Peyer's patch (tissue), 4 donors: ENCODE measurements around the gene MYH10. TPM values are rescaled to one million over a fixed set of nuclear protein-coding genes. Genes with fewer than 3 reads are reported as not detected.

Source experiments
- DNase-seq, 3 donors: peaks; one replicate each; pipeline ENCODE4 v3.0.0-alpha.2; 2017 to 2019
- H3K27ac ChIP-seq, 4 donors: fragments of 200-600 bp; sonication (generic); one replicate each; pipeline ENCODE4 v1.5.1; 2016 to 2019
- H3K27me3 ChIP-seq, 2 donors: fragments of 200-600 bp; sonication (generic); one replicate each; pipeline ENCODE4 v1.5.1; 2019
- H3K36me3 ChIP-seq, 3 donors: fragments of 200-600 bp; sonication (generic); one replicate each; pipeline ENCODE4 v1.5.1; 2016 to 2019
- H3K4me1 ChIP-seq, 4 donors: fragments of 200-600 bp; sonication (generic); one replicate each; pipeline ENCODE4 v1.5.1; 2016 to 2019
- H3K4me3 ChIP-seq, 4 donors: fragments of 200-600 bp; sonication (generic); 1 replicate in 3 of 4; 2 replicates in 1 of 4; pipeline ENCODE4 v1.5.1; 2016 to 2019; ENCODE audit warnings: mild to moderate bottlenecking in 1 of 4
- H3K9me3 ChIP-seq, 4 donors: fragments of 200-600 bp; sonication (generic); one replicate each; pipeline ENCODE4 v1.5.1; 2016 to 2019; ENCODE audit warnings: mild to moderate bottlenecking in 1 of 4
- CTCF ChIP-seq, 6 experiments: fragments of 450-650 bp in 4 of 6; fragments of 200-600 bp in 2 of 6; sonication (generic) in 1 of 6; IDR thresholded peaks; one replicate each; pipeline ENCODE4 v1.5.1; 2017 to 2019; ENCODE audit warnings: antibody characterized with exemption in 6 of 6, mild to moderate bottlenecking in 3 of 6, moderate library complexity in 1 of 6
- POLR2A ChIP-seq, 2 donors: fragments of 450-650 bp; IDR thresholded peaks; one replicate each; pipeline ENCODE4 v1.5.1; 2017; ENCODE audit warnings: antibody characterized with exemption in 2 of 2, mild to moderate bottlenecking in 2 of 2, moderate library complexity in 2 of 2
- total RNA-seq, 4 donors: library from RNA; depleted of rRNA; stranded (reverse); fragments of >200 nt; gene quantifications; one replicate each; pipeline ENCODE4 v1.1.0, GENCODE V29; 2016

The MYH10 gene
- total RNA-seq, 4 donors from 2014 or later: 1.2 to 10.7 (median 3.6) TPM

- TF ChIP-seq POLR2A (IDR thresholded peaks at IDR 0.05) (no peak), CTCF (IDR thresholded peaks at IDR 0.05) (no peak)
- Histone ChIP-seq H3K27me3 (no peaks in the 10 kb centered on the region), H3K4me3 (no peak overlapping the region), H3K36me3 (no peaks in the 10 kb centered on the region), H3K4me1 (no peaks in the 10 kb centered on the region), H3K9me3 (no peaks in the 10 kb centered on the region), H3K27ac (no peak overlapping the region)
- no peak for DNase-seq
These were observed 52.7 kb downstream of the MYH10 start for GRCh38 chr17:8577868-8578267.

GRCh38 chr17:8576559-8577294, 53.8 kb downstream of the MYH10 start:
- Histone ChIP-seq H3K4me1 (no peaks in the 10 kb centered on the region), H3K9me3 (no peaks in the 10 kb centered on the region), H3K36me3 (no peaks in the 10 kb centered on the region), H3K27me3 (no peaks in the 10 kb centered on the region), H3K4me3 (no peak overlapping the region), H3K27ac (no peak overlapping the region)
- no peak for DNase-seq
- TF ChIP-seq CTCF (IDR thresholded peaks at IDR 0.05) (no peak), POLR2A (IDR thresholded peaks at IDR 0.05) (no peak)

- Histone ChIP-seq H3K36me3 (no peaks in the 10 kb centered on the region), H3K4me1 (no peaks in the 10 kb centered on the region), H3K9me3 (no peaks in the 10 kb centered on the region), H3K27me3 (no peaks in the 10 kb centered on the region), H3K27ac (no peak overlapping the region), H3K4me3 (no peak overlapping the region)
- DNase-seq: no peak
- TF ChIP-seq CTCF (IDR thresholded peaks at IDR 0.05): peak in 2 of 6 experiments; percentile 5 to 17
- TF ChIP-seq POLR2A (IDR thresholded peaks at IDR 0.05): no peak
These were observed 55.8 kb downstream of the MYH10 start for GRCh38 chr17:8574687-8575086.

GRCh38 chr17:8572764-8573163, 57.8 kb downstream of the MYH10 start:
- no peak overlapping the region for H3K4me3 ChIP-seq
- H3K9me3 ChIP-seq: no peaks in the 10 kb centered on the region
- H3K27me3 ChIP-seq: no peaks in the 10 kb centered on the region
- H3K4me1 ChIP-seq: no peaks in the 10 kb centered on the region
- TF ChIP-seq CTCF (IDR thresholded peaks at IDR 0.05) (peak in 1 of 6 experiments; percentile 13), POLR2A (IDR thresholded peaks at IDR 0.05) (no peak)
- H3K27ac ChIP-seq: no peak overlapping the region
- no peak for DNase-seq
- H3K36me3 ChIP-seq: no peaks in the 10 kb centered on the region

- H3K4me3 ChIP-seq: no peak overlapping the region
- H3K27ac ChIP-seq: no peak overlapping the region
- TF ChIP-seq CTCF (IDR thresholded peaks at IDR 0.05) (no peak), POLR2A (IDR thresholded peaks at IDR 0.05) (no peak)
- DNase-seq: no peak
- H3K4me1 ChIP-seq: no peaks in the 10 kb centered on the region
- no peaks in the 10 kb centered on the region for H3K36me3 ChIP-seq
- no peaks in the 10 kb centered on the region for H3K9me3 ChIP-seq
- no peaks in the 10 kb centered on the region for H3K27me3 ChIP-seq
These were observed 66.4 kb downstream of the MYH10 start for GRCh38 chr17:8563981-8564602.
